ENCODE data around the gene CFAP61. TPM values are rescaled to one million over a fixed set of nuclear protein-coding genes. Genes with fewer than 3 reads are reported as not detected.

The CFAP61 gene
- total and polyA plus RNA-seq, 2 experiments from 2014 or later: 0.21 TPM; not detected in 1

DNA sequence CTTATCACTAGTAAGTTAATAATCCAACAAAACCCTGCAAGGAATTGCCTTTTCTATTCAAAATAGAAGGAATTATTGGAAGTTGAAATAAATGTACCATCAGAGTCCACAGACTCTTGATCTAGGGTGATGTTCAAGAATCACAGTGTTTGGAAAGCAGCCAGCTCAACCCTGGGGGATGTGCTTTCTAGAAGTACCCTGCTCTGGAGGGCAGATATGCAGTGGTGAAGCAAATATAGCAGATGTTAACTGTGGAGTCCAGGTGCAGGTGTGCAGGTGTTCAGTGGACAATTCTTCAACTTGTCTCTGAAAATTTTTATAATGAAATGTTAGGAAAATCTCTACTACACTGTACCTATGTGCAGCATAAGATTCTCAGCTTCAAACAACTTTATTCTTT, 306.5 kb downstream of the CFAP61 start:
- H3K4me3 Mint-ChIP-seq: no peak overlapping the region
- H3K27me3 ChIP-seq (ENCODE audit: insufficient read depth): peaks cover 50% of the 10 kb centered on the region

DNA sequence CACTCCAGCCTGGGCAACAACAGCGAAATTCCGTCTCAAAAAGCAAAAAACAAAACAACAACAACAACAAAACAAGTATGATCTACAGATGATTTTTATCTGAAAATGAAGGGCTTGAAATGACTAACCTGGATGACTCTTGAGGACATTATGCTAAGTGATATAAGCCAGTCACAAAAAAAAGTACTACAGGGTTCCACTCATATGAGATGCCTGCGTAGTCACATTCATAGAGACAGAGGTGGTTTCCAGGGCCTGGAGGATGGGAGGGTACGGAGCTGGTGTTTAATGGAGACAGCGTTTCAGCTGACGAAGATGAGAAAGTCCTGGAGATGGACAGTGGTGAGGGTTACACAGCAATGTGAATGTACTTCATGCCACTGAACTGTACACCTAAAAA, 307.3 kb downstream of the CFAP61 start:
- Histone ChIP-seq H3K36me3 (ENCODE audit: insufficient read depth) (no peaks in the 10 kb centered on the region), H3K4me2 (no peak overlapping the region), H3K4me1 (ENCODE audit: insufficient read depth) (peaks cover 21% of the 10 kb centered on the region), H3K4me3 (no peak overlapping the region), H3F3A (replicated peaks; ENCODE audit: low read depth) (peaks cover 8% of the 10 kb centered on the region), H3K27ac (ENCODE audit: low read depth) (no peak overlapping the region), H3K27me3 (ENCODE audit: insufficient read depth) (peaks cover 58% of the 10 kb centered on the region), H2AFZ (no peak overlapping the region), H4K20me1 (replicated peaks; ENCODE audit: insufficient read depth) (no peaks in the 10 kb centered on the region), H3K79me2 (replicated peaks; ENCODE audit: insufficient read depth) (no peaks in the 10 kb centered on the region), H3K9me2 (ENCODE audit: insufficient read depth) (no peaks in the 10 kb centered on the region)
- Mint-ChIP-seq H3K9me3 (peaks cover 32% of the 10 kb centered on the region), H3K27me3 (ENCODE audit: insufficient read depth, low read depth, poor library complexity) (peaks cover 50% of the 10 kb centered on the region), H3K4me3 (no peak overlapping the region), H3K36me3 (ENCODE audit: low read depth) (peaks cover 19% of the 10 kb centered on the region), H3K4me1 (peaks cover 23% of the 10 kb centered on the region), H3K27ac (no peak overlapping the region)
- ATAC-seq: no peak
- no peak for DNase-seq (ENCODE audit: low spot score)
- TF ChIP-seq, protein P1, sequence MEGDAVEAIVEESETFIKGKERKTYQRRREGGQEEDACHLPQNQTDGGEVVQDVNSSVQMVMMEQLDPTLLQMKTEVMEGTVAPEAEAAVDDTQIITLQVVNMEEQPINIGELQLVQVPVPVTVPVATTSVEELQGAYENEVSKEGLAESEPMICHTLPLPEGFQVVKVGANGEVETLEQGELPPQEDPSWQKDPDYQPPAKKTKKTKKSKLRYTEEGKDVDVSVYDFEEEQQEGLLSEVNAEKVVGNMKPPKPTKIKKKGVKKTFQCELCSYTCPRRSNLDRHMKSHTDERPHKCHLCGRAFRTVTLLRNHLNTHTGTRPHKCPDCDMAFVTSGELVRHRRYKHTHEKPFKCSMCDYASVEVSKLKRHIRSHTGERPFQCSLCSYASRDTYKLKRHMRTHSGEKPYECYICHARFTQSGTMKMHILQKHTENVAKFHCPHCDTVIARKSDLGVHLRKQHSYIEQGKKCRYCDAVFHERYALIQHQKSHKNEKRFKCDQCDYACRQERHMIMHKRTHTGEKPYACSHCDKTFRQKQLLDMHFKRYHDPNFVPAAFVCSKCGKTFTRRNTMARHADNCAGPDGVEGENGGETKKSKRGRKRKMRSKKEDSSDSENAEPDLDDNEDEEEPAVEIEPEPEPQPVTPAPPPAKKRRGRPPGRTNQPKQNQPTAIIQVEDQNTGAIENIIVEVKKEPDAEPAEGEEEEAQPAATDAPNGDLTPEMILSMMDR (conservative IDR thresholded peaks at IDR 0.05; ENCODE audit: low read depth in 2 of 2): no peak

More for the DNA sequence above, 306.5 kb downstream of the CFAP61 start:
- no peak overlapping the region for H3K27ac Mint-ChIP-seq
- H3K36me3 Mint-ChIP-seq (ENCODE audit: low read depth): peaks cover 27% of the 10 kb centered on the region
- no peaks in the 10 kb centered on the region for H3K9me2 ChIP-seq (ENCODE audit: insufficient read depth)
- no peak overlapping the region for H3K27ac ChIP-seq (ENCODE audit: low read depth)
- TF ChIP-seq, protein P2, sequence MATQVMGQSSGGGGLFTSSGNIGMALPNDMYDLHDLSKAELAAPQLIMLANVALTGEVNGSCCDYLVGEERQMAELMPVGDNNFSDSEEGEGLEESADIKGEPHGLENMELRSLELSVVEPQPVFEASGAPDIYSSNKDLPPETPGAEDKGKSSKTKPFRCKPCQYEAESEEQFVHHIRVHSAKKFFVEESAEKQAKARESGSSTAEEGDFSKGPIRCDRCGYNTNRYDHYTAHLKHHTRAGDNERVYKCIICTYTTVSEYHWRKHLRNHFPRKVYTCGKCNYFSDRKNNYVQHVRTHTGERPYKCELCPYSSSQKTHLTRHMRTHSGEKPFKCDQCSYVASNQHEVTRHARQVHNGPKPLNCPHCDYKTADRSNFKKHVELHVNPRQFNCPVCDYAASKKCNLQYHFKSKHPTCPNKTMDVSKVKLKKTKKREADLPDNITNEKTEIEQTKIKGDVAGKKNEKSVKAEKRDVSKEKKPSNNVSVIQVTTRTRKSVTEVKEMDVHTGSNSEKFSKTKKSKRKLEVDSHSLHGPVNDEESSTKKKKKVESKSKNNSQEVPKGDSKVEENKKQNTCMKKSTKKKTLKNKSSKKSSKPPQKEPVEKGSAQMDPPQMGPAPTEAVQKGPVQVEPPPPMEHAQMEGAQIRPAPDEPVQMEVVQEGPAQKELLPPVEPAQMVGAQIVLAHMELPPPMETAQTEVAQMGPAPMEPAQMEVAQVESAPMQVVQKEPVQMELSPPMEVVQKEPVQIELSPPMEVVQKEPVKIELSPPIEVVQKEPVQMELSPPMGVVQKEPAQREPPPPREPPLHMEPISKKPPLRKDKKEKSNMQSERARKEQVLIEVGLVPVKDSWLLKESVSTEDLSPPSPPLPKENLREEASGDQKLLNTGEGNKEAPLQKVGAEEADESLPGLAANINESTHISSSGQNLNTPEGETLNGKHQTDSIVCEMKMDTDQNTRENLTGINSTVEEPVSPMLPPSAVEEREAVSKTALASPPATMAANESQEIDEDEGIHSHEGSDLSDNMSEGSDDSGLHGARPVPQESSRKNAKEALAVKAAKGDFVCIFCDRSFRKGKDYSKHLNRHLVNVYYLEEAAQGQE (IDR thresholded peaks at IDR 0.05; ENCODE audit: unreplicated experiment): no peak
- TF ChIP-seq, protein P1 (conservative IDR thresholded peaks at IDR 0.05; ENCODE audit: low read depth in 2 of 2): no peak
- no peak for TF ChIP-seq CREB1 (CRISPR knock-in tag; IDR thresholded peaks at IDR 0.05; ENCODE audit: low read depth)
- DNase-seq (ENCODE audit: low spot score): no peak
- H3K4me3 ChIP-seq: no peak overlapping the region
- H3K27me3 Mint-ChIP-seq (ENCODE audit: insufficient read depth, low read depth, poor library complexity): peaks cover 45% of the 10 kb centered on the region
- H2AFZ ChIP-seq: no peak overlapping the region
- no peak overlapping the region for H3K4me2 ChIP-seq
- H3K4me1 Mint-ChIP-seq: peaks cover 23% of the 10 kb centered on the region
- ATAC-seq: no peak
- peaks cover 40% of the 10 kb centered on the region for H3K9me3 Mint-ChIP-seq
- no peaks in the 10 kb centered on the region for H3K36me3 ChIP-seq (ENCODE audit: insufficient read depth)
- no peaks in the 10 kb centered on the region for H4K20me1 ChIP-seq (replicated peaks; ENCODE audit: insufficient read depth)
- H3F3A ChIP-seq (replicated peaks; ENCODE audit: low read depth): peaks cover 6% of the 10 kb centered on the region
- no peaks in the 10 kb centered on the region for H3K79me2 ChIP-seq (replicated peaks; ENCODE audit: insufficient read depth)
- peaks cover 21% of the 10 kb centered on the region for H3K4me1 ChIP-seq (ENCODE audit: insufficient read depth)

Measured in GM23338 (cell line).